Panc1 (cell line): ENCODE measurements around the gene VRK3. TPM values are rescaled to one million over a fixed set of nuclear protein-coding genes. Genes with fewer than 3 reads are reported as not detected.

Source experiments
- ATAC-seq: fragments of 200-7000 bp; cut with Tn5 transposase; 2 replicates; pipeline ENCODE4 v1.9.1; 2020; ENCODE audit warnings: mild to moderate bottlenecking, moderate library complexity
- BruUV-seq: library from RNA; stranded (reverse); fragments of 400-500 nt; replicated peaks from 2 replicates; lab custom pipeline; 2021; lab: Mats Ljungman, UMichigan
- CTCF ChIA-PET: fragments of 300-600 bp; sonication (Branson Sonifier 250); formaldehyde crosslinking; loops from one replicate; lab custom pipeline; 2022; ENCODE audit warnings: antibody characterized with exemption; lab: Charles Lee
- POLR2A ChIA-PET: fragments of 300-600 bp; sonication (Branson Sonifier 250); formaldehyde crosslinking; loops from one replicate; lab custom pipeline; 2022; ENCODE audit warnings: antibody characterized with exemption; lab: Charles Lee
- DNase-seq: peaks from one replicate; pipeline ENCODE4 v3.0.0-alpha.2; 2010; ENCODE audit warnings: low read depth, low spot score
- H3K27ac ChIP-seq: 2 replicates; pipeline ENCODE4 v1.5.1; 2011; ENCODE audit warnings: mild to moderate bottlenecking, low read length, inconsistent platforms
- H3K27me3 ChIP-seq: fragments of 200-500 bp; sonication (Bioruptor generic); 2 replicates; pipeline ENCODE4 v1.6.0; 2014; ENCODE audit warnings: low read length, inconsistent platforms; ENCODE audit not compliant: control insufficient read depth, insufficient read depth
- H3K36me3 ChIP-seq: fragments of 200-500 bp; sonication (Bioruptor generic); 2 replicates; pipeline ENCODE4 v1.5.1; 2014; ENCODE audit warnings: inconsistent platforms, mild to moderate bottlenecking, low read length, moderate library complexity; ENCODE audit not compliant: control insufficient read depth, insufficient read depth
- H3K4me1 ChIP-seq: 2 replicates; pipeline ENCODE4 v1.5.1; 2011; ENCODE audit warnings: inconsistent platforms, mild to moderate bottlenecking, low read length, moderate library complexity; ENCODE audit not compliant: control insufficient read depth, insufficient read depth
- H3K4me3 ChIP-seq, 2 experiments: 2 replicates each; pipeline ENCODE4 v1.5.1; 2011 to 2012; ENCODE audit warnings: low read depth in 2 of 2, low read length in 2 of 2, mild to moderate bottlenecking in 2 of 2, inconsistent platforms in 1 of 2, moderate library complexity in 1 of 2
- H3K9me3 ChIP-seq: fragments of 200-500 bp; sonication (Bioruptor generic); 2 replicates; pipeline ENCODE4 v1.5.1; 2014; ENCODE audit warnings: low read depth, mild to moderate bottlenecking, inconsistent platforms, low read length, moderate library complexity; ENCODE audit not compliant: control insufficient read depth, insufficient read depth
- CTCF ChIP-seq: fragments of 450-650 bp; IDR thresholded peaks from 2 replicates; pipeline ENCODE4 v1.5.1; 2017; ENCODE audit warnings: mild to moderate bottlenecking
- POLR2AphosphoS5 ChIP-seq: IDR thresholded peaks from 2 replicates; pipeline ENCODE4 v1.6.1; 2012; ENCODE audit warnings: mild to moderate bottlenecking, low read depth, low read length, moderate library complexity
- REST ChIP-seq, 2 experiments: IDR thresholded peaks; 2 replicates each; pipeline ENCODE4 v1.6.1; 2011 to 2012; ENCODE audit warnings: low read depth in 2 of 2, control low read depth in 1 of 2, low read length in 1 of 2, mild to moderate bottlenecking in 1 of 2, moderate library complexity in 1 of 2; ENCODE audit not compliant: insufficient read depth in 1 of 2
- SIN3A ChIP-seq: IDR thresholded peaks from 2 replicates; pipeline ENCODE4 v1.6.1; 2012; ENCODE audit warnings: low read depth, mild to moderate bottlenecking, low read length, moderate library complexity, borderline replicate concordance; ENCODE audit not compliant: insufficient read depth
- TCF7L2 ChIP-seq: IDR thresholded peaks from 2 replicates; pipeline ENCODE4 v1.6.1; 2011; ENCODE audit warnings: mild to moderate bottlenecking, low read depth, low read length, inconsistent platforms
- in situ Hi-C: cut with HindIII; loops from 2 replicates; pipeline ENCODE4 v1.10.0; 2016; ENCODE audit warnings: low sequenced_read_pairs, low pct_unique_long_range_greater_than_20kb
- intact Hi-C: fragments of 100-400 bp; cut with micrococcal nuclease; formaldehyde crosslinking; loops from one replicate; pipeline ENCODE4 v1.10.0; 2022; ENCODE audit not compliant: unreplicated experiment
- total RNA-seq: library from RNA; stranded (reverse); gene quantifications from one replicate; pipeline ENCODE4 v1.2.1, GENCODE V29; 2021; ENCODE audit not compliant: unreplicated experiment

Gene VRK3
- total RNA-seq, 1 experiment from 2014 or later, result 32.6 TPM

GRCh38 chr19:49951806-49952478, 73.2 kb downstream of the VRK3 start:
- ChIA-PET CTCF (no interaction called here), POLR2A (no interaction called here)
- ATAC-seq (no peak), DNase-seq (no peak)
- Histone ChIP-seq H3K27ac (no peak overlapping the region), H3K27me3 (no peaks in the 10 kb centered on the region), H3K4me3 (no peak overlapping the region), H3K36me3 (no peaks in the 10 kb centered on the region), H3K9me3 (no peaks in the 10 kb centered on the region), H3K4me1 (no peaks in the 10 kb centered on the region)
- TF ChIP-seq CTCF (no peak), TCF7L2 (no peak), POLR2AphosphoS5 (no peak), SIN3A (no peak), REST (IDR thresholded peaks at IDR 0.05; ENCODE audit: insufficient read depth in 1 of 2, low read depth in 2 of 2, low read length in 1 of 2) (no peak)
- in situ Hi-C loops (no loop called here), intact Hi-C loops (no loop called here)
- no TSS peak for BruUV-seq

GRCh38 chr19:49950956-49951526, 74.1 kb downstream of the VRK3 start:
- CTCF ChIA-PET, result no interaction called here

More at GRCh38 chr19:49950956-49951526, 74.1 kb downstream of the VRK3 start:
- H3K27me3 ChIP-seq, result no peaks in the 10 kb centered on the region
- DNase-seq, result no peak
- no peak for ATAC-seq
- in situ Hi-C loops, result no loop called here
- H3K27ac ChIP-seq, result no peak overlapping the region
- TF ChIP-seq POLR2AphosphoS5 (no peak), REST (IDR thresholded peaks at IDR 0.05; ENCODE audit: insufficient read depth in 1 of 2, low read depth in 2 of 2, low read length in 1 of 2) (no peak), CTCF (no peak), SIN3A (no peak), TCF7L2 (no peak)
- H3K9me3 ChIP-seq, result no peaks in the 10 kb centered on the region
- intact Hi-C loops, result no loop called here
- H3K4me3 ChIP-seq, result no peak overlapping the region
- no peaks in the 10 kb centered on the region for H3K36me3 ChIP-seq
- POLR2A ChIA-PET, result no interaction called here
- H3K4me1 ChIP-seq, result no peaks in the 10 kb centered on the region
- no TSS peak for BruUV-seq
